Panc1 (cell line): ENCODE results near the gene ZFHX3.

Source experiments
- POLR2AphosphoS5 ChIP-seq: IDR thresholded peaks from 2 replicates; pipeline ENCODE4 v1.6.1; 2012; ENCODE audit warnings: mild to moderate bottlenecking, low read depth, low read length, moderate library complexity
- SIN3A ChIP-seq: IDR thresholded peaks from 2 replicates; pipeline ENCODE4 v1.6.1; 2012; ENCODE audit warnings: low read depth, mild to moderate bottlenecking, low read length, moderate library complexity, borderline replicate concordance; ENCODE audit not compliant: insufficient read depth
- TCF7L2 ChIP-seq: IDR thresholded peaks from 2 replicates; pipeline ENCODE4 v1.6.1; 2011; ENCODE audit warnings: mild to moderate bottlenecking, low read depth, low read length, inconsistent platforms
- TF ChIP-seq, protein P1 (sequence below), 2 experiments: IDR thresholded peaks; 2 replicates each; pipeline ENCODE4 v1.6.1; 2011 to 2012; ENCODE audit warnings: low read depth in 2 of 2, control low read depth in 1 of 2, low read length in 1 of 2, mild to moderate bottlenecking in 1 of 2, moderate library complexity in 1 of 2; ENCODE audit not compliant: insufficient read depth in 1 of 2
- TF ChIP-seq, protein P2 (sequence below): fragments of 450-650 bp; IDR thresholded peaks from 2 replicates; pipeline ENCODE4 v1.5.1; 2017; ENCODE audit warnings: mild to moderate bottlenecking

DNA sequence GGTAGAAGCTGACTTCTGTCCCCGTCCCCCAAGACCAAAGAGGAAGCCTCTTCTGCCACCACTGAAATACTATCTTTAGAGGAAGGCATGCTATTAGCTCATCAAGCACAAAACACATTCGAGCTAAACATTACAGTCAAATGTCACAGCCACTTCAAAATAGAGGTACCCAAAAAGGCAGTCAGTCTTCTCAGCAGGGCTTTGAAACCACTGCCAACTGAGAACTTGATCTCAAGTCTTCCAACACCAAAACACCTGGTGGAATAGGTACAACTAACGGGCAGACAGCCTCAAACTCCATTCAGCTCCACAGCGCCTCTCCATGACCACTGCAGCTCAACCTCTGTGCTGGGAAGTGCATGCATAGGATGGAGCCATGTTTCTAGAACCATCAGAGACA is 36.0 kb downstream of the ZFHX3 start:
- TF ChIP-seq, protein P1, sequence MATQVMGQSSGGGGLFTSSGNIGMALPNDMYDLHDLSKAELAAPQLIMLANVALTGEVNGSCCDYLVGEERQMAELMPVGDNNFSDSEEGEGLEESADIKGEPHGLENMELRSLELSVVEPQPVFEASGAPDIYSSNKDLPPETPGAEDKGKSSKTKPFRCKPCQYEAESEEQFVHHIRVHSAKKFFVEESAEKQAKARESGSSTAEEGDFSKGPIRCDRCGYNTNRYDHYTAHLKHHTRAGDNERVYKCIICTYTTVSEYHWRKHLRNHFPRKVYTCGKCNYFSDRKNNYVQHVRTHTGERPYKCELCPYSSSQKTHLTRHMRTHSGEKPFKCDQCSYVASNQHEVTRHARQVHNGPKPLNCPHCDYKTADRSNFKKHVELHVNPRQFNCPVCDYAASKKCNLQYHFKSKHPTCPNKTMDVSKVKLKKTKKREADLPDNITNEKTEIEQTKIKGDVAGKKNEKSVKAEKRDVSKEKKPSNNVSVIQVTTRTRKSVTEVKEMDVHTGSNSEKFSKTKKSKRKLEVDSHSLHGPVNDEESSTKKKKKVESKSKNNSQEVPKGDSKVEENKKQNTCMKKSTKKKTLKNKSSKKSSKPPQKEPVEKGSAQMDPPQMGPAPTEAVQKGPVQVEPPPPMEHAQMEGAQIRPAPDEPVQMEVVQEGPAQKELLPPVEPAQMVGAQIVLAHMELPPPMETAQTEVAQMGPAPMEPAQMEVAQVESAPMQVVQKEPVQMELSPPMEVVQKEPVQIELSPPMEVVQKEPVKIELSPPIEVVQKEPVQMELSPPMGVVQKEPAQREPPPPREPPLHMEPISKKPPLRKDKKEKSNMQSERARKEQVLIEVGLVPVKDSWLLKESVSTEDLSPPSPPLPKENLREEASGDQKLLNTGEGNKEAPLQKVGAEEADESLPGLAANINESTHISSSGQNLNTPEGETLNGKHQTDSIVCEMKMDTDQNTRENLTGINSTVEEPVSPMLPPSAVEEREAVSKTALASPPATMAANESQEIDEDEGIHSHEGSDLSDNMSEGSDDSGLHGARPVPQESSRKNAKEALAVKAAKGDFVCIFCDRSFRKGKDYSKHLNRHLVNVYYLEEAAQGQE (IDR thresholded peaks at IDR 0.05; ENCODE audit: insufficient read depth in 1 of 2, low read depth in 2 of 2, low read length in 1 of 2) = no peak
- TF ChIP-seq, protein P2, sequence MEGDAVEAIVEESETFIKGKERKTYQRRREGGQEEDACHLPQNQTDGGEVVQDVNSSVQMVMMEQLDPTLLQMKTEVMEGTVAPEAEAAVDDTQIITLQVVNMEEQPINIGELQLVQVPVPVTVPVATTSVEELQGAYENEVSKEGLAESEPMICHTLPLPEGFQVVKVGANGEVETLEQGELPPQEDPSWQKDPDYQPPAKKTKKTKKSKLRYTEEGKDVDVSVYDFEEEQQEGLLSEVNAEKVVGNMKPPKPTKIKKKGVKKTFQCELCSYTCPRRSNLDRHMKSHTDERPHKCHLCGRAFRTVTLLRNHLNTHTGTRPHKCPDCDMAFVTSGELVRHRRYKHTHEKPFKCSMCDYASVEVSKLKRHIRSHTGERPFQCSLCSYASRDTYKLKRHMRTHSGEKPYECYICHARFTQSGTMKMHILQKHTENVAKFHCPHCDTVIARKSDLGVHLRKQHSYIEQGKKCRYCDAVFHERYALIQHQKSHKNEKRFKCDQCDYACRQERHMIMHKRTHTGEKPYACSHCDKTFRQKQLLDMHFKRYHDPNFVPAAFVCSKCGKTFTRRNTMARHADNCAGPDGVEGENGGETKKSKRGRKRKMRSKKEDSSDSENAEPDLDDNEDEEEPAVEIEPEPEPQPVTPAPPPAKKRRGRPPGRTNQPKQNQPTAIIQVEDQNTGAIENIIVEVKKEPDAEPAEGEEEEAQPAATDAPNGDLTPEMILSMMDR = no peak
- TF ChIP-seq POLR2AphosphoS5 (no peak), TCF7L2 (no peak), SIN3A (no peak)
